HG02981 (cell line): ENCODE results near the gene WHRN.

ENCODE experiments used
- ATAC-seq: cut with Tn5 transposase; IDR thresholded peaks from one replicate; pipeline ENCODE4 v1.9.1; 2021; ENCODE audit warnings: mild to moderate bottlenecking, moderate library complexity; ENCODE audit not compliant: unreplicated experiment

The WHRN gene

GRCh38 chr9:114385397-114386181, 119.7 kb downstream of the WHRN start:
- ATAC-seq = peak; percentile 88

DNA sequence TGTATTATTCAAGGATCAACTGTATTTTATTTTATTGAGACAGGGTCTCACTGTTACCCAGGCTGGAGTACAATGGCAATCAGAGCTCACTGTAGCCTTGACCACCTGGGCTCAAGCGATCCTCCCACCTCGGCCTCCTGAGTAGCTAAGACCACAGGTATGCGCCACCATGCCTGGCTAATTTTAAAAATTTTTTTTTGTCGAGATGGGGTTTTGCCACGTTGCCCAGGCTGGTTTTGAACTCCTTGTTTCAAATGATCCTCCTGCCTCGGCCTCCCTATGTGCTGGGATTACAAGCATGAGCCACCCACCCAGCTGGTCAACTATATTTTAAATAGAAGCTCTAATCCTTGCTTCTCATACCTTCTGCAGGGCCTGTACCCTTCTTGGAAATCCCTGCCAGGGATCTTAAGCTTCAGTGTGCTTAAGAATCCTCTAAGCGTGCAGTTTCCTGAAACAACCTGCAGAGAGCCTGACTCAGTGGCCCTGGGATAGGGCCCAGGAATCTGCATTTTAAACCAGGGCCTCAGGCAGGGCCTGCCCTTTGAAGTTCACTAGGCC, 120.4 kb downstream of the WHRN start:
- ATAC-seq = no peak

GRCh38 chr9:114384341-114384740, 120.9 kb downstream of the WHRN start:
- ATAC-seq = no peak

DNA sequence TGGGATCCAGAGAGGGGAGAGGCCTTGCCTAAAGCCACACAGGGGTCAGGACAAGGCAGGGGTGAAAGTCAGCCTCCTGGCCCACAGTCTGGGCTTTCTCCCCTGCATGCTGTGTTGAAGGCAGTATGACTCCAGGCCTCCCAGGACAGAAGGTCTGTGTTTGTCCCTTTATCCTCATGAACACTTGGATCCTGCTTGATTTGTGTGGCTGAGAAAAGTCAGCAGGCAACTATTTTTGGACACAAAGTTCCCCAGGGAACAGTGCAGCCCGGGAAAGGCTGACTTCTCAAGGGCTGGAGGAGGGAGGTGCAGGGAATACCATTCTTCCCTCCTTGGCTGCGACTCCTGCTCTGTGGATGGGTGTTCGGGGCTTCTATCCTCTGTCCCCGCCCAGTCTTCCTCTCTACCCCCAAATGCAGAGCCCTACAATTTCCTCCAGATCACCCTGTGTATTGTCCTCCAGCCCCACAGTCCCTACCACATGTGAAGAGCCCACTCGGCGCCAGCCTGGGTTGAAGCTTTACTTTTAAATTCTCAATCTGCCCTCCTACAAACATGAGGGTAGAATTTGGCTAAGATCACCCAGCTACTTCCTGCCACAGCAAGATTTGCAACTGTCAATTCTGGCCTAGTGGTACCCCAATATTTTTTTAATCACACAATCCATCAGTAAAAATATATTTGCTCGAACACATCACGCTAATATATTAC, 121.6 kb downstream of the WHRN start:
- ATAC-seq = no peak

GRCh38 chr9:114382699-114383520, 122.4 kb downstream of the WHRN start:
- no peak for ATAC-seq

DNA sequence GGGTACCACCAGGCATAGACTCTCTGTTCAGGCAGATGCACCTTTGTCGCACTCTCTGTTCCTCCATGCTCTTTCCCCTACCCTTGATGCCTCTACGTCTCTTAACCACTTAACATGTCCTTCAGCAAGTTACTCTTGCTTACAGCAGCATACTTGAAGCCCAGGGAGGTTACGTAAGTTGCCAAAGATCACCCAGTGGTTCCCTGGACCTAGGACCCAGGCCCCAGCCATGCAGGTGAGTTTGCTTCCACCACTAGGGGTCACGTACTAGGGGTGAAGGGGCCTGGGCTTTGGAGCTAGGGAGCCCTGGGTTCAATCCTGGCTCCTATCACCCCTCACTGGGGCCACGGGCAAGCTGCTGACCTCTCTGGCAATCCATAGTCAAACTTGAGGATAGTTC, 126.4 kb downstream of the WHRN start:
- ATAC-seq = no peak

DNA sequence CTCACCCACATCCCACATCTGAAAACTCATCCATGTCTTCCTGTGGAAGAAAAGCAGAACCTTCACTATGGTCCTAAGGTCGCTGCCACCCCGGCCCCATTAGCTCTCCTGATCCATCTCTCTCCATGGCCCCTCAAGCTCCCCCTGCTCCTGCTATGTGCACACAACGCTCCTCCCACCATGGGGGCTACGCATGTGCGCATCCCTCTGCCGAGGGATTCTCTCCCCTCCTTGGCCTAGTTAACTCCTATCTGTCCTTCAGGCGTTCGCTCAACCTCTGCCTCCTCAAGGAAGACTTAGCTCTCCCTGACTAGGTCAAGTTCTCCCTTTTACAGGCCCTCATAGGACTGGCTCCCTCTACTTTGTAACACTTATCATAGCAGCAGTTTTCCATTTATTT, 127.3 kb downstream of the WHRN start:
- no peak for ATAC-seq

DNA sequence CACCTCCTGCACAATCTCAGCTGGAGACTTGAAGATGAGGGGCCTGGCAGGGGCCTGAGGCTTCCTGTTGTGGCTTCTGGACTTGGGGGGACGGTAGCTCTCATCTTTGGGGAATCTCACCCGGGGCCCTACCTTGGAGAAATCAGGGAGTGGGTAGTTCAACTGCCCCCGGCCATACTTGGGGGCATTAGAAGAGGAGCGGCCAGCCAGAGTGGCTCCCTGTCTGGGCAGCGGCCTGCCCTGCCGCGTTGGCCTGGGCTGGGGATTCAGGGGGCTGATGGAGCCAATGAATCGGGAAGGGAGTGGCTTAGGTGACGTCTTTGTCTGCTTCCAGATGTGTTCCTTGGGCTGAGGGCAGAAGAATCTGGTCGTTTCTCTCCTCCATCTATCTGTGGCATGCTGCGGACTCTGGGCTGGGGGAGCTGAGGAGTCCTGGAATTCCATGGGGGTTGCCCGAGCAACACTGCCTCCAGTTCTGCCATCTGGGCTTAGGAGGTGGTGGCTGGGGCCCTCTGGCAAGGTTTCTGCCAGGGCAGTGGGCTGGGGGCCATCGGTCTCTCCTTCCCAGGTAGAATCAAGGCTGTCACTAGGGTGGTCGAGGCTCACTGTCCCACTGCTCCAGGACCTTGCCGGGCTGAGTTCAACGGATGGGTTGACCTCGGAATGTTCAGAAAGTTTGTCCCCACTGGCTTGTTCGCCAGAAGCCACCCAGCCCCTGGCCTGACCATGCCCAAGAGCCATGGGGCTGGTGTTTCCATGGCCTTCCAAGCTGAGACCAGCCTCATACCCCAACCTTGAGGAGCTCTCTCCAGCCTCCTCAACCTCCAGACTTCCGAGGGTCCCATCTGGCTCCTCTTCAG, 128.5 kb downstream of the WHRN start:
- no peak for ATAC-seq

DNA sequence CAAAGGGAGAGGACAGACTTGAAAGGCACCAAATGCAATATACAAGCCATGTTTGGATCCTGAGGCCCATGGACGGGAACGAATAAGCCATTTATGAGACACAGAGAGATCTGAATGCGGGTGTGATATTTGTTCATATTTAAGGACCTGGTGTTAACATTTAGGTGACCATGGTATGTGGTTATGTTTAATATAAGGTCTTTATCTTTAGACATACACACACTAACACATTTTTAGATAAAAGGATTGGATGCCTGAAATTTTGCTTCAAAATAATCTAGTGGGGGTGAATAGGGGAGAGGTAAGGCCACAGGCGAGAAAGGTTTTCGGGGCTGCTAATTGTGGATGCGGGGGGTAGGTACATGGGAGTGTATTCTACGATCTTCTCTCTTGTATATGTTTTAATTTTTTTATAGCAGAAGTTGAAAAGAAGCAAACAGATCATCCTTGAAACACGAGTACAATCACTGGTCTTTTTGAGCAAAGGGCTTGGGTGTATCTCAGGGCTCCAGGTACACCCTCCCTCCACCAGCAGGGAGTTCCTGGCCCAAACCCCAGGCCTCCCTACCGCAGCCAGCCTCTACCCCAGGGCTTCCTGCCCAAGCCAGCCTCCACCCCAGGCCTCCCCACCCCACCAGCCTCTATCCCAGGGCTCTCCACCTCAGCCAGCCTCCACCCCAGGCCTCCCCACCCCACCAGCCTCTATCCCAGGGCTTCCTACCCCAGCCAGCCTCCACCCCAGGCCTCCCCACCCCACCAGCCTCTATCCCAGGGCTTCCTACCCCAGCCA, 129.7 kb downstream of the WHRN start:
- ATAC-seq = no peak

DNA sequence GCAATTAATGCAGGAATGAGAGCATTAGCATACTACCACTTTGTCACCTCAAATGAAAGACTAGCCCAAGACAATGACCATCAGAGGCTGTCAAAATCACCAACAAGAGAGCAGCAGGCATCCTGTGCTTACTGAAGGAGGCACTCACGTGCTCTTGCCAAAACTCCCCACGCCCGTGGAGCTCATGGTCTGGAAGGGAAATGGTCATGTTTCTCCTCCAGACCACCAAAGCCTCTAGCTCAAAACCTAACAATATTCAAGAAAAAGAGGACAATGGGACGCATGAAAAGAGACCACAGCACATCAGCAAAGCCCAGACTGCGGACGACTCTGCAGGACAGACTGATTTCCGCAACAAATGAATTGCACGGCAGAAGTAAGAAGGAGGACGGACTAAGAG, 130.3 kb downstream of the WHRN start:
- no peak for ATAC-seq

GRCh38 chr9:114373960-114374730, 131.1 kb downstream of the WHRN start:
- no peak for ATAC-seq

DNA sequence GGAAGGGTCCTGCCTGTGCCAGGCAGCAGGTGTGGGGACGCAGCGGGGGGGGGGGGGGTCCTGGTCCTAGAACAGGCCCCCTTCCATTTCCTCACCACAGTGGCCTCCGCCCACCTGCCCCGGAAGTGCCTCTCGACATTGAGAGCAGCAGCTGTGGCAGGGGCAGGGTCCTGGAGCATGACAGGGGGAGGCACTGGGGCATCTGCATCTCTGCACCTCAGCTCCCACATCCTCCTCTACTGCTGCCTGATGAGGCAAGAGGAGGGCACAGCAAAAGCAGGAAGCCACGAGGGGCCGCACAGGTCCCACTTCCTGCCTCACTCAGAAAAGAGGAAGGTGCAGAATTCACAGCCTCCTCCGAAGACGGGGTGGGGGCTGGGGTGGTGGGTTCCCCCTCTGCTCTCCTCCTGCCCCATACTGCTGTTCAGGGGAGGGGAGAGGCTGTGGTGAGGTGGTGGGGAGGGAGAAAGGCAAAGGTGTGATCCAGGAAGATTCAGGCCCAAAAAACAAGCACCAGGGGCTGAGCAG, 132.3 kb downstream of the WHRN start:
- ATAC-seq = peak; percentile 96

DNA sequence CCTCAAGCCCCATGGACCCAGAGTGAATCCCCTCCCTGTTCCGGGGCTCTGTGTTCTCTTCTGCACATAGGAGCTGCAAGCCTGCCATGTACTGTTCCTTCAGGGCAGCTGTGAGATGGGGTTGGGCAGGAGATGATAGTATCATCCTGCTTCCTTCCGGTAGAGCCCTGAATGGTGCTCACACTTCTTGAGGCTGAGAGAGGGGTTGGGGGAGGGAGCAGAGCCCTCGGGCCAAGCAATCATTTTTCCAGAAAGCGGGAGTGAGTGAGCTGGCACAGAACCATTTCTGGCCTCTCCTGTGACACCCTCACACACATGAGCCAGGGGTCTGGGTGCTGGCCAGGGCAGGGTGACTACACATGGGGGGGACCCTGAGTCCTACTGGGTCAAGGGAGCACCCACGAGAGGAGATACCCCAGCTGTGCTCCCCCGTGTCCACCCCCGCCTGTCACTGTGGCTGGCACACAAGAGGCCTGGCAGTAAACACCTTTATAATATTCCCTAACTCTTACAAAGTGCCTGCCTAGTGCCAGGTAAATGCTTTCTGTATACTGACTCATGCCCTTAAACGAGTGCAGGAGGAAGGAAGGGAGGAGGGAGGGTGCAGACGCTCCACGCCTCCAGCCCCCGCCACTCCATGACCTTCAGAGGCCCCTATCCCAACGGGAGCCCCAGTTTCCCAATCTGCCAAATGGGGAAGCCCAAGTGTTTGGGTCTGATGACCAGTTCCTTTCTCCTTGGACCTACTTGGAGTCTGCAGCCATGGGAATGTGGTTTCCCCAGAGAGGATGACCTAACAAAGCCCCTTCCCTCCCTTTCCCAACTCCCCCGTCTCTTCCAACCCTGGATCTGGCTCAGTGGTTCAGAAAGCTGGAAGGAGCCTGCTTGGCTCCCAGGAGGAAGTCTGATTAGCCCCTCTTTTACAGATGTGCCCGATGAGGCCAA, 133.0 kb downstream of the WHRN start:
- ATAC-seq = no peak

DNA sequence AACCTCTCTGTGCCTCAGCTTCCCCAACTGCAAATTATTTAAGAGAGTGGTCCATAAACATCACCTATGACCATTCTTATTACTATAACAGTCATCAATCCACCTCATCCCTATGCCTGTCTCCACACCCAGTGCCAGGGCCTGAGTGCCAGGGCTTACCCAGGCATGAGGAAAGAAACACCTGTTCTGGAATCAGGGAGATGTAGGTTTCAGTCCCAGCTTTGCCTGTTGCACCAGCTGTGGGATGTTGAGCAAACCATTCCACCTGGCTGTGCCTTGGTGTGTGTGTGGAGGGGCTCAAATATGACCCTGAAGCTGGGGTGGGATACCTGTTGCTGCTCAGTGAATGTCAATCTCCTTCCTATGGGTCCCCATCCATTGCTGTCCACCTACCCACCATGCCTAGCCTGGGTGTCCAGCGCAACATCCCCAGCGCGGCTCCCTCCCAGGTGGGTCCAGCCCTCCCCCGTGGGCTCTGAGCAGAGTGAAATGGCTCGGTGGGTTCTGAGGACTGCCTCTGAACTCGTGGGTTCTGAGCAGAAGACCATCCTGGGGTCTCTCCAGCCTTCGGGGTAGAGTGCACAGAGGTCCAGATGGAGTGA, 133.8 kb downstream of the WHRN start:
- no peak for ATAC-seq

DNA sequence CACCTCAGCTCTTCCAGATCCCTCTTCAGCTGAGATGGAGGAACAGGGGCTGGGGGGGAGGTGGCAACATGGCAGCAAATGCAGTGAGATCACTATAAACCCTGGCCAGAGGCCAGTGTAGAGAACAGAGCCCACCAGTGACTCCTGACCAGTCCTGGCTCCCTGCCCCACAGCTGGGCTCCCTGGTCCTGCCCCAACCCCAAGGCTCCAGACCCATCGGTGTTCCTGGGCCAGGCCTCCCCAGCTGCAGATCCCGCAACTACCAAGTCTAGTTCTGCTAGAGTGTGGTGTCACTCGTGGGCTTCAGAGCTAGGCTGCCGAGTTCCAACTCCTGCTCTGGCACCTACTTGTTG, 134.3 kb downstream of the WHRN start:
- ATAC-seq = no peak

DNA sequence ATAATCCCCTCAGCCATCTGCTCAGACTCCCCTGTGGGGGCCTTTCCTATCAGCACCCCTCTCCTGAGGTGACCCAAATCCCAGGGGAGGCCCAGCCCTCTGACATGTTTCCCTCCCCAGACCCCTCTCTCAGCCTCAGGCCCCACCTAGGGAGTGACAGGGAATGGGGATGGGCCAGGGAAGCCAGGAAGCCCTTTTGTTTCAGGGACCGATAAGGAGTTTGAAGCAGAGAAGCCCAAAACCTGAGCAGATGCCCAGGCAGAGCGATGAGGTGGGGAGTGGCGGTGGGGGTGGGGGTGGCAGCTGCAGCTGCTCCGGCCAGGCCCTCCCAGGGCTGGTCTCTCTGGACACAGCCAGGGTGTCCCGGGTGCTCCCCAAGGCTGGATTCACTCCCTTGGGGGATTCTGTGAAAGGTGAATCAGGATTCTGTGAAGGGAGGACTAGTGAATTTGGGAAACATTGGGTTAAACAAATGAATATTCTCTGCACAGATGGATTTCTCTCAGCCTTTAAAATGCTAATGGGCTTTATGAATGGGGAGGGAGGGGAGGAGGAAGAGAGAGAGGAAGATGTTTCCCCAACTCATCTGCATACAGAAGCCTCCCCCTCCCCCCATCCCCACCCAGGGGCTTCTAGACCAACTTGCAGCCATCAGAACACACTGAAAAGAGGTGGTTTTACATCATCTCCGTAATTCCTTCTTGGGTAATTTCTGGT, 134.9 kb downstream of the WHRN start:
- no peak for ATAC-seq
